HG02870 (cell line): ENCODE data around the gene AKT2.
"Not testable (repeated sequence)": the region's sequence is repeated elsewhere in the genome, so short reads cannot be mapped to it uniquely, and the experiment has no call there.

Experiments used
- ATAC-seq: cut with Tn5 transposase; IDR thresholded peaks from one replicate; pipeline ENCODE4 v1.9.1; 2021; ENCODE audit warnings: mild to moderate bottlenecking, moderate library complexity; ENCODE audit not compliant: unreplicated experiment

The AKT2 gene

DNA sequence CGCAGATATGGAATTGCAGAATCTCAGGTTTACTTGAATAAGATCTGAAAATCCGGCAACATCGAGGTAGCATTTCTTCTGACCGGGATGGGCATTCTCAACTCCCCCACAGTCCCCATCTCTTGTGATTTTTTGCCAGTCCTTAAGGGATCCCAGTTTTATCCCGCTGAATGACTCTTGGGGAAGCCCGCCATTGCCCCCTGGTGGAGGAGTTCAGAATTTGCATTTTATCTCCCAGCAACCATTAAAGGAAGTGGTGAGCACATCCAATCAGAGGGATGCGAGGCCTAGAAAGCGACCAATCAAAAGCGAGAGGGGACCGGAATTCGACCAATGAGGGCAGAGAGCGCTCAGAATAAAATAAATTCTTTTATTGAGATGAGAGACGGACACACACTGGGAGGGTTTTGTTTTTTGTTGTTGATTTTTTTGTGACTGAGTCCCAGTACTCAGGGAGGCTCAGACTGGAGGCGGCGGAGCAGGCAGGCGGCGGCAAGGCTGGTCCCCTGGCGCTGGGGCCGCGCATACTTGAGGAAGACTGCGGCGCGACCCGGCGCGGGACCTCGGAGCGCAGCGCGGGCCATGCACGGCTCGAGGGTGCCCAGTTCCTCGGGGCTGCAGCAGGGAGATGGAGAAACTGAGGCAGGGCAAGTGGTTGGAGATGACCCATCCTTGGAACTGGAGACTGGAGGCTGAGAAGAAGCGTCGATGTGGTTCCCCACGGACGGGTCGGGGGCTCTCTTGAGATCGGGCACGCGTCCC, 63.1 kb downstream of the AKT2 start:
- ATAC-seq, result peak; percentile 58

- ATAC-seq, result no peak
These were observed 64.5 kb downstream of the AKT2 start for GRCh38 chr19:40220674-40221073.

DNA sequence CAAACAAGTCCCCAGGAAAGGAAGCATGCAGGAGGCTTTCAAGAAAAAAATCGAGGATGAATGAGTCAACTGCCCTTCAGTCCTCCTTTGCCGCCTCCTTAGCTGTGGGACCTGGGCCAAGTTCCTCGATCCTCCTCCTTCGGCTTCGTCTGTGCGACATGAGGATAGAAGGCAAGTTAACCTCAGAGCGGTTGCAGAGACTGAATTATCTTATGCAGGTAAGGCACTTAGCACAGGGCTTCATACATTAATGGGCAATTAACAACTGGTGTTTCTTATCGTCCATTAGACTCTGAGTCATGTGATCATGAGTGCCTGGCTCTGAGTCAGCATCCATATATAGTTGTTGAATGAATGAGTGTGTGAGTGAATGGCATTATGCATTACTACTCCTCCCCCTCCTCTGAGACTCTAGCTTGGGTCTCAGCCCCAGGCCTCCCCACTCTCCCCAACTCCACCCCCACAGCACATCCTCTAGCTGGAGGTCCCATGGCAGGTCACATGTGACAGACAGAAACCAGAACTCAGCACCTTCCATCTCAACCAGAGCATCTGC, 65.3 kb downstream of the AKT2 start:
- ATAC-seq, result no peak

- ATAC-seq, result not testable (repeated sequence)
These were observed 66.1 kb downstream of the AKT2 start for GRCh38 chr19:40219029-40219428.

- no peak for ATAC-seq
These were observed 66.9 kb downstream of the AKT2 start, which contains the start of gene TTC9B for GRCh38 chr19:40217934-40218890. Gene TTC9B, minus strand, starts transcription at chr19:40218384. Its CDS starts 3 bp downstream, at chr19:40218381.

DNA sequence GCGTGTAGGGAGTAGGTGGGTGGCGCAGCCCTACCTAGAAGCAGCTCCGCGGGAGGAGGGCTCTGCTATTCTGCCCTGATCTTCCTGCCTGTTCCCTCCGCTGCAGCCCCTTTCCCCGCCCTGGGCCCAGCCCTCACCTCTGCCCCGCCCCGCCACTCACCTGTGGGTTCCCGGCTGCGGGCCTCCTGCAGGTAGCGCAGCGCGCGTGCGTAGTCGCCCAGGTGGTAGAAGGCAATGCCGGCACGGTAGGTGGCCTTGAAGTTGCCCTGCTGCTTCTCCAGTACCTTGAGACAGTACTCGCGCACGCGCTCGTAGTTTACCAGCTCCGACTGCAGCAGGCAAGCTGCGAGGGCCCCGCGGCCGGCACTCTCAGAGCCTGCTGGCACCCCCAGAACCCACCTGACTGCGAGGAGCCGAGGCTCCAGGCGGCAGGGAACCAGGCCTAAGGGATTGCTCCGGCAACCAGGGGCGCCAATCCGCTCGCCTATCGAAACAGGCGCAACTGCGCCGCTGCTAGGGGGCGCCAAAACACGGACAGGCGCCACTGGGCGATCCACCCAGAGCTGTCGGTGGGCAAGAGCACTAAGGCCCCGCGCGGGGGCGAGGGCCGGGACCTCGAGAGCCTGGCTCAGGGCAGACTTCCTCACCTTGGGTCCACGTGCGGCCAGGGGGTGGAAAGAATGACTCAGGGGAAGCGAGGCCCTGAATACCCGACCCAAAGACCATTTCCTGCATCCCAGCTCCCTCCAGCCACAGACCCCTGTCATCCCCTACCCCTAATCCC, 67.9 kb downstream of the AKT2 start:
- ATAC-seq, result no peak

GRCh38 chr19:40216777-40217026, 68.4 kb downstream of the AKT2 start:
- no peak for ATAC-seq

- no peak for ATAC-seq
These were observed 69.0 kb downstream of the AKT2 start for GRCh38 chr19:40216013-40216776.

DNA sequence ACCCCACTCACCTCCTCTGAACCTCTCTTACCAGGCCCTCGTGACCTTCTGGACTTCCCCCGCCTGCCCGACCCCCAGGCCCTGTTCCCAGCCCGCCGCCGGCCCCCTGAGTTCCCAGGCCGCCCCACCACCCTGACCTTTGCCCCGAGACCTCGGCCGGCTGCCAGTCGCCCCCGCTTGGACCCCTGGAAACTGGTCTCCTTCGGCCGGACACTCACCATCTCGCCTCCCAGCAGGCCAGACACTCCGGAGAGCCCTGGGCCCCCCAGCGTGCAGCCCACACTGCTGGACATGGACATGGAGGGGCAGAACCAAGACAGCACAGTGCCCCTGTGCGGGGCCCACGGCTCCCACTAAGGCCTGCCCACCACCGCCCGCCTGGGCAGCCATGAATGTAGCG, 70.2 kb downstream of the AKT2 start:
- ATAC-seq, result no peak

DNA sequence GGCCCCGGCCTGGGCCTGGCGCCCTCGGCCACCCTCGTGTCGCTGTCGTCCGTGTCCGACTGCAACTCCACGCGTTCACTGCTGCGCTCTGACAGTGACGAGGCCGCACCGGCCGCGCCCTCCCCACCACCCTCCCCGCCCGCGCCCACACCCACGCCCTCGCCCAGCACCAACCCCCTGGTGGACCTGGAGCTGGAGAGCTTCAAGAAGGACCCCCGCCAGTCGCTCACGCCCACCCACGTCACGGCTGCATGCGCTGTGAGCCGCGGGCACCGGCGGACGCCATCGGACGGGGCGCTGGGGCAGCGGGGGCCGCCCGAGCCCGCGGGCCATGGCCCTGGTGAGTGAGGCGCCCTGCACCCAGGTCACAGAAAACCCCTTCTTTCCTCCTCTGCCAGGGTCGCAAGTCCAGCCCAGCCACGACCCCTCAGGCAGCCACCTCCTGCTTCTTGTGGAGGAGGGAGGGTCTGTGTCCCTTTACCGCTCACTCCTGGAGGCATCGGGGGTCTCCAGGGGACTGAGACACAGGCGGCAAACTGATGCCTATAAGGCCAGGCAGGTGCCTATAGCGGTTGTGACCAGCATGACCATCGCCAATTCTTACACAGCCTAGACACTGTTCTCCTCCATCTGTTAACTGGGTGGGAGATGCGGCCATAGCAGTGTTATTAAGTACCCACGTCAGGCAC, 71.1 kb downstream of the AKT2 start:
- no peak for ATAC-seq

- no peak for ATAC-seq
These were observed 71.8 kb downstream of the AKT2 start for GRCh38 chr19:40213251-40213829.

DNA sequence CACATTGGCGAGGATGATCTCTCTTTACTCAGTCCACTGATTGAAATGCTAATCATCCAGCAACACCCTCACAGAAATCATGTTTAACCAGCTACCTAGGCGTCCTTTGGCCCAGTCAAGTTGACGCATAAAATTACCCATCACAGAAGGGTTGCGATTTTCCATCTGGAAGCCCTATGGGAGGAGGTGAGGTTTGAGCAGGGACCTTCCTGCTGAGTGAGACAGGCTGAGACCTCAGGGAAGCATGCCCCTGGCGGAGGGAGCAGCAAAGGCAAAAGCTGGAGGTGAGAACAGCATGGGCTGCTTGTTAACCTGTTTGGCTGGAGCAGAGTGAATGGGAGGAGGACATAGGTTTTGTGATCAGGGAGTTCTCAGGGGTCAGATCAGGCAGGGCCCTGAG, 74.3 kb downstream of the AKT2 start:
- ATAC-seq, result no peak

DNA sequence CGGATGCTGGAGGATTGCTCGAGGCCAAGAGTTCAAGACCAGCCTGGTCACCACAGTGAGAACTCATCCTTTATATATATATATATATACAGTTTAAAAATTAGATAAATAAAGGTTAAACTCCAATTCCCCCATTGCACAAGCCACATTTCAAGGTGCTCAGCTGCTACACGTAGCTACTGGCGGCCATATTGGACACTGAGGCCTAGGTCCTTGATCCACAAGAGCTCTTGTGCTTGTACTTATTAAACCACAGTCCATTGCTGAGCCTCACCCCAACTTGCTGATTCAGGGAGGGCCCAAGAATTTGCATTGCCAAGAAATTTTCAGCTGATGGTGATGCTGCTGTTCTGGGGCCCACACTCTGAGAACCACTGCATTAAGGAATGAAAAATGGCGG, 76.5 kb downstream of the AKT2 start:
- ATAC-seq, result no peak

DNA sequence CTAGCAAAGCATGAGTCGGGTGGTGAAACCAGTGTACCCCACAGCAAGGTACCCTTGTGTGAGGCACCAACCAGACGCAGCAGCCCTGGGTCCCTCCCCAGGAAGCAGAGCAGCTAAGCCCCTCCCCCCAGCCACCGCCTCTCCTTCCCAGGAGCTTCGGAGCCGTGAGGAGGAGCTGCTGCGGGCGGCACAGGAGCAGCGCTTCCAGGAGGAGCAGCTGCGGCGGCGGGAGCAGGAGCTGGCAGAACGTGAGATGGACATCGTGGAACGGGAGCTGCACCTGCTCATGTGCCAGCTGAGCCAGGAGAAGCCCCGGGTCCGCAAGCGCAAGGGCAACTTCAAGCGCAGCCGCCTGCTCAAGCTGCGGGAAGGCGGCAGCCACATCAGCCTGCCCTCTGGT, 79.4 kb downstream of the AKT2 start:
- no peak for ATAC-seq

- no peak for ATAC-seq
These were observed 80.8 kb downstream of the AKT2 start for GRCh38 chr19:40204381-40204780.

GRCh38 chr19:40200341-40201099, 84.6 kb downstream of the AKT2 start:
- ATAC-seq, result no peak

GRCh38 chr19:40198272-40198990, 86.7 kb downstream of the AKT2 start:
- ATAC-seq, result no peak

- no peak for ATAC-seq
These were observed 91.6 kb downstream of the AKT2 start for GRCh38 chr19:40193587-40193849.
